Activated CD4-positive, alpha-beta T cell treated with anti-CD3 and anti-CD28 coated beads, Interleukin-2, amount 10 ng/mL, durations not matched to agents 7 days and 5 days (primary cell): Measurements from ENCODE around the gene BNC2. TPM values are rescaled to one million over a fixed set of nuclear protein-coding genes. Genes with fewer than 3 reads are reported as not detected.

Experiments used
- CTCF ChIA-PET: fragments of 350-600 bp; sonication (Branson Sonifier 250); formaldehyde crosslinking; loops from one replicate; lab custom pipeline; 2021; ENCODE audit warnings: antibody characterized with exemption; lab: Charles Lee
- POLR2A ChIA-PET: fragments of 350-600 bp; sonication (Branson Sonifier 250); formaldehyde crosslinking; loops from one replicate; lab custom pipeline; 2021; ENCODE audit warnings: antibody characterized with exemption; lab: Charles Lee
- DNase-seq: peaks from one replicate; pipeline ENCODE4 v3.0.0-alpha.2; 2020
- H3K27ac Mint-ChIP-seq: one replicate; pipeline ENCODE4 v1.8.0; 2021; ENCODE audit warnings: mild to moderate bottlenecking, moderate library complexity, mixed read lengths
- H3K27me3 Mint-ChIP-seq: one replicate; pipeline ENCODE4 v1.8.0; 2021; ENCODE audit warnings: mixed read lengths
- H3K36me3 Mint-ChIP-seq: one replicate; pipeline ENCODE4 v1.8.0; 2021; ENCODE audit warnings: low read depth, mixed read lengths
- H3K4me1 Mint-ChIP-seq: one replicate; pipeline ENCODE4 v1.8.0; 2021; ENCODE audit warnings: mixed read lengths
- H3K4me3 Mint-ChIP-seq: one replicate; pipeline ENCODE4 v1.8.0; 2021; ENCODE audit warnings: mild to moderate bottlenecking, moderate library complexity, mixed read lengths
- H3K9me3 Mint-ChIP-seq: one replicate; pipeline ENCODE4 v1.8.0; 2021; ENCODE audit warnings: mixed read lengths
- total RNA-seq, 2 experiments: library from RNA; stranded (reverse); gene quantifications; one replicate each; pipeline ENCODE4 v1.2.3, GENCODE V29; 2021

BNC2 gene
- total RNA-seq, 2 experiments from 2014 or later = not detected

DNA sequence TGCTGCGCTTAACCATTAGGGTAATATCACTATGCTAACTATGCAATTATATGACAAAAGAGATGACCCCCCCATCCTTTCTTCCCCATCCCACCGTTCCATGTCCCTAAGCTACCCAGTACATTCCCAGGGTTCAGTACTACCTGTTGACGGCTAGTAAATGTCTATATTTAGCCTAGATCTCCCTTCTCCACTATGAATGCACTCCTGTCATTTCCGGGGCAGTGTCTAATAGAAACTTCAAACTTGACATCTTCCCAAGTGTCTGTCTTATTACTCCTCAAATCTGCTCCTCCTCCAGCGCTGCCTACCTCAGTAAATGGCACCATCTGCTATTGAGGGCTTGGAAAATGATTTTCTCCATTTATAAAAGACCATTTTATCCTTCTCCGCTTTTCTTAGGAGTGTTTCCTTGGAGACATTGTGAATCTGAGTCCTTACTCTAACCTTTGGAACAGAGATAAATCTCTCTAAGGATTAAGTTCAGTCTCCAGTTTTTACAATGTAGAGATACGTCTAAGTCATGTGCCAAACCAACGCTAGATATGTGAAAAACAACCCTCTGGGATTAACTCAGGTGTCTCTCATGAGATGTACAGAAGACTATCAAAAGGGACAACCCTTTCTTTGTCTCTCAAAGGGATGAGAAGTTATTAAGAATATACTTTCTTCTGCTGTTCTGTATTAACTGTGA, 114.9 kb downstream of the BNC2 start:
- Mint-ChIP-seq H3K4me1 (no peaks in the 10 kb centered on the region), H3K27me3 (no peaks in the 10 kb centered on the region), H3K4me3 (no peak overlapping the region), H3K9me3 (peaks cover 2% of the 10 kb centered on the region), H3K36me3 (no peaks in the 10 kb centered on the region), H3K27ac (no peak overlapping the region)
- DNase-seq = no peak
- CTCF ChIA-PET = no interaction called here
- POLR2A ChIA-PET = no interaction called here

DNA sequence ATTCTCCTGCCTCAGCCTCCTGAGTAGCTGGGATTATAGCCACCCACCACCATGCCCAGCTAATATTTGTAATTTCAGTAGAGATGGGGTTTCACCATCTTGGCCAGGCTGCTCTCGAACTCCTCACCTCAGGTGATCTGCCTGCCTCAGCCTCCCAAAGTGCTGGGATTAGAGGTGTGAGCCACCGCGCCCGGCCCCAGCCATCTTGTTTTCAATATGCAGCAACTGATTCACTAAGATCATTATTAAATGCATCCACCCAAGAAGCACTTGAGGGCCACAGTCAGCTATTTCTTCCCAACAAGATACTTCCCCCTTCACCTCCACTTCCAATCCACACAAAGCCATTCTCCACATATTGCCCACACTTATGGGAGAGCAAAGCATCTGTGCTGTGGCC, 115.8 kb downstream of the BNC2 start:
- Mint-ChIP-seq H3K9me3 (peaks cover 2% of the 10 kb centered on the region), H3K4me3 (no peak overlapping the region), H3K27ac (no peak overlapping the region), H3K4me1 (no peaks in the 10 kb centered on the region), H3K36me3 (no peaks in the 10 kb centered on the region), H3K27me3 (no peaks in the 10 kb centered on the region)
- CTCF ChIA-PET = no interaction called here
- POLR2A ChIA-PET = no interaction called here
- no peak for DNase-seq

GRCh38 chr9:16753256-16753655, 117.2 kb downstream of the BNC2 start:
- H3K4me1 Mint-ChIP-seq = no peaks in the 10 kb centered on the region
- no peaks in the 10 kb centered on the region for H3K36me3 Mint-ChIP-seq
- POLR2A ChIA-PET = no interaction called here
- no peak overlapping the region for H3K27ac Mint-ChIP-seq
- no peaks in the 10 kb centered on the region for H3K27me3 Mint-ChIP-seq
- peaks cover 2% of the 10 kb centered on the region for H3K9me3 Mint-ChIP-seq
- H3K4me3 Mint-ChIP-seq = no peak overlapping the region
- DNase-seq = no peak
- CTCF ChIA-PET = no interaction called here

DNA sequence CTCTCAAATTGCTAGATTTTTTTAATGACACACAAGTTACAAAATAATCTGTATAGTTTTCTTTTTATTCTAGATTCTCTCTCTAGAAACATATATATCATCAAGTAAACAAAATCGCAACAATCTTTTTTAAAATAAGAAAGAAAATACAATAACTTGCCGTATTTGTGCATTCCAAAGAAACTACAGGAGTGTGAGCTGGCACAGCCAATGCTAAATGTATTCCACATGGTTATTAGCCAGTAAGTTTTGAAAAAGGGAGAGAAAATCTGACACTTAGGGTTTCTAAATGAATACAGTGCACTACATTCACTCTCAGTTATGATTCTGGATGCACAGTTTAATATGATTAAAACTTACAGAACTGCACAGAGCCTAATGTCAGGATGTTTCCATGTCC, 117.9 kb downstream of the BNC2 start:
- CTCF ChIA-PET = no interaction called here

GRCh38 chr9:16750553-16750952, 119.9 kb downstream of the BNC2 start:
- H3K27me3 Mint-ChIP-seq = no peaks in the 10 kb centered on the region
- CTCF ChIA-PET = no interaction called here
- no peaks in the 10 kb centered on the region for H3K36me3 Mint-ChIP-seq
- POLR2A ChIA-PET = no interaction called here
- DNase-seq = no peak
- peaks cover 2% of the 10 kb centered on the region for H3K9me3 Mint-ChIP-seq
- H3K4me3 Mint-ChIP-seq = no peak overlapping the region
- H3K27ac Mint-ChIP-seq = no peak overlapping the region
- H3K4me1 Mint-ChIP-seq = no peaks in the 10 kb centered on the region

More for the DNA sequence above, 117.9 kb downstream of the BNC2 start:
- H3K36me3 Mint-ChIP-seq = no peaks in the 10 kb centered on the region
- H3K27me3 Mint-ChIP-seq = no peaks in the 10 kb centered on the region
- POLR2A ChIA-PET = no interaction called here
- no peak overlapping the region for H3K27ac Mint-ChIP-seq
- no peak overlapping the region for H3K4me3 Mint-ChIP-seq
- no peak for DNase-seq
- H3K9me3 Mint-ChIP-seq = peaks cover 2% of the 10 kb centered on the region
- no peaks in the 10 kb centered on the region for H3K4me1 Mint-ChIP-seq

DNA sequence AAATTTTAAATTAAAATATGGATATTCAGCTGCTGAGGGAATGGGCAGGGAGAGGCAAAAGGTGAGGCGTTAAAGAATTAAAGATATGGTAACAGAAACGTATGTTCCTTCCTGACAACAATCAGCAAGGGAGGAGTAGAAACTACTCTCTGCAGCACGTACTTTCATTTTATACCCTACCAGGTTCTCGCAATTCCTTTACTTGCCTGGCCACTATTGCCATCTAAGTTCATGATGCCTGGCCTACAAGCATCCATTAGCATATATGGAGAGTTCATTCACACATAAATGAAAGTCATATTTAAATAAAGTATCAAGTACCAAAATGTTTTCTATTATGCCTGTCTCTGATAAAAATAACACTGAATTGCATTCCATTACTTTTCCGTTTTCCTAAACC, 125.1 kb downstream of the BNC2 start:
- no peaks in the 10 kb centered on the region for H3K4me1 Mint-ChIP-seq
- POLR2A ChIA-PET = no interaction called here
- no peak overlapping the region for H3K27ac Mint-ChIP-seq
- CTCF ChIA-PET = no interaction called here
- no peaks in the 10 kb centered on the region for H3K9me3 Mint-ChIP-seq
- H3K36me3 Mint-ChIP-seq = no peaks in the 10 kb centered on the region
- H3K4me3 Mint-ChIP-seq = no peak overlapping the region
- no peak for DNase-seq
- H3K27me3 Mint-ChIP-seq = no peaks in the 10 kb centered on the region

GRCh38 chr9:16744394-16744793, 126.1 kb downstream of the BNC2 start:
- Mint-ChIP-seq H3K36me3 (no peaks in the 10 kb centered on the region), H3K4me3 (no peak overlapping the region), H3K27ac (no peak overlapping the region), H3K9me3 (no peaks in the 10 kb centered on the region), H3K27me3 (no peaks in the 10 kb centered on the region), H3K4me1 (no peaks in the 10 kb centered on the region)
- CTCF ChIA-PET = no interaction called here
- POLR2A ChIA-PET = no interaction called here
- no peak for DNase-seq

- Mint-ChIP-seq H3K27me3 (no peaks in the 10 kb centered on the region), H3K4me1 (no peaks in the 10 kb centered on the region), H3K27ac (no peak overlapping the region), H3K4me3 (no peak overlapping the region), H3K9me3 (no peaks in the 10 kb centered on the region), H3K36me3 (no peaks in the 10 kb centered on the region)
- DNase-seq = no peak
- POLR2A ChIA-PET = no interaction called here
- CTCF ChIA-PET = no interaction called here
These were observed 127.1 kb downstream of the BNC2 start for GRCh38 chr9:16743375-16743774.

- Mint-ChIP-seq H3K36me3 (no peaks in the 10 kb centered on the region), H3K4me1 (no peaks in the 10 kb centered on the region), H3K27me3 (no peaks in the 10 kb centered on the region), H3K4me3 (no peak overlapping the region), H3K27ac (no peak overlapping the region), H3K9me3 (no peaks in the 10 kb centered on the region)
- POLR2A ChIA-PET = no interaction called here
- no peak for DNase-seq
- CTCF ChIA-PET = no interaction called here
These were observed 135.5 kb downstream of the BNC2 start for GRCh38 chr9:16735001-16735400.

GRCh38 chr9:16732546-16732945, 137.9 kb downstream of the BNC2 start:
- H3K4me1 Mint-ChIP-seq = no peaks in the 10 kb centered on the region
- no peak for DNase-seq
- no peaks in the 10 kb centered on the region for H3K9me3 Mint-ChIP-seq
- POLR2A ChIA-PET = no interaction called here
- H3K27ac Mint-ChIP-seq = no peak overlapping the region
- peaks cover 9% of the 10 kb centered on the region for H3K27me3 Mint-ChIP-seq
- CTCF ChIA-PET = no interaction called here
- H3K36me3 Mint-ChIP-seq = no peaks in the 10 kb centered on the region
- no peak overlapping the region for H3K4me3 Mint-ChIP-seq

GRCh38 chr9:16730162-16730561, 140.3 kb downstream of the BNC2 start:
- H3K4me3 Mint-ChIP-seq = no peak overlapping the region
- H3K9me3 Mint-ChIP-seq = no peaks in the 10 kb centered on the region
- DNase-seq = no peak
- POLR2A ChIA-PET = no interaction called here
- H3K4me1 Mint-ChIP-seq = no peaks in the 10 kb centered on the region
- CTCF ChIA-PET = no interaction called here
- H3K27me3 Mint-ChIP-seq = peaks cover 28% of the 10 kb centered on the region
- no peak overlapping the region for H3K27ac Mint-ChIP-seq
- no peaks in the 10 kb centered on the region for H3K36me3 Mint-ChIP-seq

DNA sequence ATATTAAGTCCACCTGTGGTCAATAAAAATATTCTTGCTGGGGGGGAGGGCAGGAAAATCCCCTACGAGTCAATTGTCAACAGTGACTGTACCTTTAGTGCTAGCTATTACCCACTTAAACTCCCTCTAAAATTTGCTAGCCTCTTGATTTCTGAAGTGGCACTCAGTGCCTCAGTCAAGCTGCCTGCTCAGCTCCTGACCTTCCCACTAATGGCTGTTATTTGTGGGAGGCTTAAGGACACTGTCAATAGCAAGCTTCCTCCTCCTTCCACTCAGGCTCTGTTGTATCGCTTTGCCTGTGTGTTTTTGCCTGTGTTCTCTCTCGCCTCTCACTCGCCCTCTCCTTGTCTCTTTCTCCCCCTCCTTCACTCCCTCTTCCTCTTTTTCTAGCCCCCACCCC, 140.8 kb downstream of the BNC2 start:
- Mint-ChIP-seq H3K27ac (no peak overlapping the region), H3K36me3 (no peaks in the 10 kb centered on the region), H3K4me3 (no peak overlapping the region), H3K27me3 (peaks cover 30% of the 10 kb centered on the region), H3K9me3 (no peaks in the 10 kb centered on the region), H3K4me1 (no peaks in the 10 kb centered on the region)
- CTCF ChIA-PET = no interaction called here
- POLR2A ChIA-PET = no interaction called here
- DNase-seq = no peak

DNA sequence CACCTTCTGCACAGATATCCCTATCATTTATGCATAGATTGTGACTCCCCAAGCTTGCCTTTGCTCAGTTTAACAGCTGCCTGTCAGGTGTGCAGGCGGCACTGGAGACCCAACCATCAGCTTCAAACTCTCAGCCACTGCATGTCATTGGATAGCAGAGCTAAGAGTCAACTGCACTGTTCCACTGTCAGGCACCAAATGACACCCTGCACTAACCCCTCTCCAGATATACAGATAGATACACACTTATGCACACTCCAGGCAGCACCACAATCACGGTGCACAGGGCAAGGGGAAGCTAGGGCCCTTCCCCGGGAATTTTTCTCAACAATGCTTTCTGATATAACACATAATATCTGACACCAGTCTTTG, 142.3 kb downstream of the BNC2 start:
- Mint-ChIP-seq H3K27me3 (peaks cover 30% of the 10 kb centered on the region), H3K27ac (no peak overlapping the region), H3K4me3 (no peak overlapping the region), H3K36me3 (no peaks in the 10 kb centered on the region), H3K4me1 (no peaks in the 10 kb centered on the region), H3K9me3 (no peaks in the 10 kb centered on the region)
- ChIA-PET CTCF (no interaction called here), POLR2A (no interaction called here)
- no peak for DNase-seq

DNA sequence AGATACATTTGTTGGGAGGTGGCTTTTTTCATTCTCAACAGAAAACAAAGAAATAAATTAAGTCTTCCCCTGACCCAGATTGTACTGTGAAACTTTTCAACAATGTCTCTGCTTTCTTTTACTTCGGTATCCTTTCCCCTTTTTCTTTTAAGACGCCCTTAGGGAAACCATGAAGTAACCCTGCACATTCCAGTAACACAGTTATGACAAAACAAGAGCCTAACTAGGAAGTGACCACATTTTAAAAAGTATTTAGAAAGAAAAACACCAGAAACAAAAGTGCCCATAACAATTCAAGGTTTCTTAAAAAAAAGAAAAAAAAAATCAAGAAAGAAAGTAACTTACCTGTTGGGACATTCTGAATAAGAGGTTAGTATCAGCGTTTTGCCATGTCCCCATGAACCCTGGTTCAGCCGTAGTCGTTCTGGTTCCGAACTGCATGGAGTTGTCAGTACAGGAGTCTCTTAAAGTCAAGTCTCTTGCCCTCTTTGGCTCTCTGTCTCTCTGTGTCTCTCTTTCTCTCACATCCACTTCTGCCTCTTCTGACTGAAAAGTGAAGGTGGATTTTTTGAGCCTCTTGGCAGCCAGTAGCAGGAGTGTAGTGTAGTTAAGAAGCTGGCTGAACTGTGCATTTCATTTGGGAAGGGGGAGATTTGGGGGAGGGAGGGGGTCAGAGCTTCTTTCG, 142.9 kb downstream of the BNC2 start:
- Mint-ChIP-seq H3K27ac (no peak overlapping the region), H3K27me3 (peaks cover 30% of the 10 kb centered on the region), H3K36me3 (no peaks in the 10 kb centered on the region), H3K4me1 (no peaks in the 10 kb centered on the region), H3K4me3 (no peak overlapping the region), H3K9me3 (no peaks in the 10 kb centered on the region)
- DNase-seq = no peak
- ChIA-PET CTCF (no interaction called here), POLR2A (no interaction called here)
